ENCODE data around the gene GLI2.

- TF ChIP-seq POLR2A (IDR thresholded peaks at IDR 0.05; ENCODE audit: control extremely low read depth in 1 of 2, low read depth in 2 of 2, low read length in 2 of 2) = no peak
- TF ChIP-seq RNF2 (IDR thresholded peaks at IDR 0.05; ENCODE audit: borderline replicate concordance, low read depth, low read length, missing control alignments, poor library complexity, severe bottlenecking) = no peak
- TF ChIP-seq SIRT6 (IDR thresholded peaks at IDR 0.05; ENCODE audit: low read length) = no peak
- TF ChIP-seq CTCF (IDR thresholded peaks at IDR 0.05; ENCODE audit: control extremely low read depth in 1 of 3, insufficient read depth in 1 of 3, low read depth in 1 of 3, low read length in 3 of 3) = no peak
- no peak for TF ChIP-seq BACH1 (IDR thresholded peaks at IDR 0.05; ENCODE audit: low read length)
- TF ChIP-seq EGR1 (IDR thresholded peaks at IDR 0.05; ENCODE audit: borderline replicate concordance, low read depth, low read length) = no peak
- no peak for TF ChIP-seq SP1 (IDR thresholded peaks at IDR 0.05; ENCODE audit: low read depth, low read length)
These were observed 6.0 kb upstream of the GLI2 start for GRCh38 chr2:120729406-120730399.

Data from H1 (cell line).